Tibial nerve (tissue), 4 donors: Measurements from ENCODE around the gene CEP112. TPM values are rescaled to one million over a fixed set of nuclear protein-coding genes. Genes with fewer than 3 reads are reported as not detected.

Experiments
- DNase-seq, 2 donors: peaks; one replicate each; pipeline ENCODE4 v3.0.0-alpha.2; 2019; ENCODE audit warnings: low spot score in 2 of 2
- H3K27ac ChIP-seq, 4 donors: fragments of 200-600 bp; sonication (generic) in 3 of 4; one replicate each; pipeline ENCODE4 v1.5.1; 2017 to 2019; ENCODE audit warnings: mild to moderate bottlenecking in 1 of 4
- H3K27me3 ChIP-seq, 2 donors: fragments of 200-600 bp; sonication (generic) in 1 of 2; one replicate each; pipeline versions ENCODE4 v1.5.1 to v1.6.0; 2017 to 2019
- H3K36me3 ChIP-seq, 3 donors: fragments of 200-600 bp; sonication (generic); one replicate each; pipeline ENCODE4 v1.5.1; 2018 to 2019
- H3K4me1 ChIP-seq, 4 donors: fragments of 200-600 bp; sonication (generic) in 3 of 4; one replicate each; pipeline ENCODE4 v1.5.1; 2017 to 2019
- H3K4me3 ChIP-seq, 4 donors: fragments of 200-600 bp; sonication (generic) in 3 of 4; one replicate each; pipeline ENCODE4 v1.5.1; 2017 to 2019; ENCODE audit warnings: mild to moderate bottlenecking in 1 of 4, moderate library complexity in 1 of 4
- H3K9me3 ChIP-seq, 4 donors: fragments of 200-600 bp; sonication (generic) in 3 of 4; one replicate each; pipeline ENCODE4 v1.5.1; 2017 to 2019
- CTCF ChIP-seq, 5 experiments: fragments of 200-600 bp in 3 of 5; fragments of 450-650 bp in 2 of 5; sonication (generic) in 3 of 5; IDR thresholded peaks; one replicate each; pipeline ENCODE4 v1.5.1; 2016 to 2019; ENCODE audit warnings: antibody characterized with exemption in 5 of 5, mild to moderate bottlenecking in 3 of 5, moderate library complexity in 2 of 5
- EP300 ChIP-seq, 2 donors: sonication (generic); formaldehyde crosslinking; IDR thresholded peaks; one replicate each; pipeline ENCODE4 v1.6.1; 2017; ENCODE audit warnings: antibody characterized with exemption in 2 of 2, mild to moderate bottlenecking in 1 of 2
- POLR2A ChIP-seq, 2 donors: fragments of 450-650 bp; IDR thresholded peaks; one replicate each; pipeline ENCODE4 v1.6.1; 2017; ENCODE audit warnings: antibody characterized with exemption in 2 of 2, mild to moderate bottlenecking in 2 of 2, moderate library complexity in 2 of 2
- WGBS, 2 donors: methylation state at CpG; one replicate each; pipeline ENCODE4 v1.1.5; 2018; 5-methylcytosine and 5-hydroxymethylcytosine counted together
- total RNA-seq, 4 donors: library from RNA; depleted of rRNA; stranded (reverse); fragments of >200 nt; gene quantifications; one replicate each; pipeline ENCODE4 v1.1.0, GENCODE V29; 2016

CEP112 gene
- total RNA-seq, 4 donors from 2014 or later = 26.0 to 46.8 (median 34.2) TPM

- Histone ChIP-seq H3K4me3 (no peak overlapping the region), H3K27ac (no peak overlapping the region), H3K9me3 (peaks cover 0 to 33% (median 9%) of the 10 kb centered on the region in 4 donors), H3K4me1 (no peaks in the 10 kb centered on the region), H3K36me3 (peaks cover 0 to 6% (median 0%) of the 10 kb centered on the region in 3 donors), H3K27me3 (no peaks in the 10 kb centered on the region)
- 93 to 95% methylated on average over 2 to 3 of the region's 3 CpGs for WGBS, 2 donors
- TF ChIP-seq POLR2A (IDR thresholded peaks at IDR 0.05) (no peak), EP300 (IDR thresholded peaks at IDR 0.05) (no peak), CTCF (IDR thresholded peaks at IDR 0.05) (no peak)
- no peak for DNase-seq
Observed at GRCh38 chr17:65990593-65990992, 201.3 kb downstream of the CEP112 start.

GRCh38 chr17:65988451-65988850, 203.5 kb downstream of the CEP112 start:
- Histone ChIP-seq H3K4me1 (no peaks in the 10 kb centered on the region), H3K9me3 (peaks cover 0 to 33% (median 9%) of the 10 kb centered on the region in 4 donors), H3K27ac (no peak overlapping the region), H3K36me3 (peaks cover 0 to 6% (median 0%) of the 10 kb centered on the region in 3 donors), H3K4me3 (no peak overlapping the region), H3K27me3 (no peaks in the 10 kb centered on the region)
- TF ChIP-seq CTCF (IDR thresholded peaks at IDR 0.05) (no peak), POLR2A (IDR thresholded peaks at IDR 0.05) (no peak), EP300 (IDR thresholded peaks at IDR 0.05) (no peak)
- DNase-seq = no peak

GRCh38 chr17:65987988-65988387, 203.9 kb downstream of the CEP112 start:
- TF ChIP-seq POLR2A (IDR thresholded peaks at IDR 0.05) (no peak), CTCF (IDR thresholded peaks at IDR 0.05) (no peak), EP300 (IDR thresholded peaks at IDR 0.05) (no peak)
- H3K27me3 ChIP-seq = no peaks in the 10 kb centered on the region
- H3K4me1 ChIP-seq = no peaks in the 10 kb centered on the region
- peaks cover 0 to 6% (median 0%) of the 10 kb centered on the region in 3 donors for H3K36me3 ChIP-seq
- no peak for DNase-seq
- no peak overlapping the region for H3K27ac ChIP-seq
- H3K9me3 ChIP-seq = peaks cover 0 to 33% (median 9%) of the 10 kb centered on the region in 4 donors
- no peak overlapping the region for H3K4me3 ChIP-seq
- 76 to 78% methylated on average over 2 of the region's 2 CpGs for WGBS, 2 donors

- H3K9me3 ChIP-seq = peaks cover 0 to 30% (median 9%) of the 10 kb centered on the region in 4 donors
- no peak for DNase-seq
- no peak overlapping the region for H3K27ac ChIP-seq
- H3K4me3 ChIP-seq = no peak overlapping the region
- 87 to 91% methylated on average over 3 of the region's 3 CpGs for WGBS, 2 donors
- TF ChIP-seq EP300 (IDR thresholded peaks at IDR 0.05) (no peak), POLR2A (IDR thresholded peaks at IDR 0.05) (no peak), CTCF (IDR thresholded peaks at IDR 0.05) (no peak)
- H3K36me3 ChIP-seq = peaks cover 0 to 4% (median 0%) of the 10 kb centered on the region in 3 donors
- no peaks in the 10 kb centered on the region for H3K27me3 ChIP-seq
- H3K4me1 ChIP-seq = no peaks in the 10 kb centered on the region
Observed at GRCh38 chr17:65985571-65985970, 206.4 kb downstream of the CEP112 start.

GRCh38 chr17:65984299-65984698, 207.6 kb downstream of the CEP112 start:
- Histone ChIP-seq H3K27ac (no peak overlapping the region), H3K4me3 (no peak overlapping the region), H3K4me1 (no peaks in the 10 kb centered on the region), H3K9me3 (peaks cover 0 to 20% (median 6%) of the 10 kb centered on the region in 4 donors), H3K36me3 (no peaks in the 10 kb centered on the region), H3K27me3 (no peaks in the 10 kb centered on the region)
- WGBS, 2 donors = 52 to 73% methylated on average over 3 of the region's 3 CpGs
- TF ChIP-seq CTCF (IDR thresholded peaks at IDR 0.05) = no peak
- no peak for TF ChIP-seq EP300 (IDR thresholded peaks at IDR 0.05)
- no peak for TF ChIP-seq POLR2A (IDR thresholded peaks at IDR 0.05)
- no peak for DNase-seq
